BLaER1 treated with 17β-estradiol and CSF1 and Interleukin-3, amounts not matched to agents 10 nM and 100 nM (cell line): ENCODE measurements around the gene NR2C2AP.

Source experiments
- H3K27ac ChIP-seq, 11 experiments: shearing (Covaris generic); formaldehyde crosslinking; 2 replicates each; pipeline ENCODE4 v1.8.1; 2022
- H3K27me3 ChIP-seq, 11 experiments: shearing (Covaris generic); formaldehyde crosslinking; 2 replicates each; pipeline ENCODE4 v1.8.1; 2022
- H3K36me3 ChIP-seq, 11 experiments: shearing (Covaris generic); formaldehyde crosslinking; 2 replicates each; pipeline ENCODE4 v1.8.1; 2022
- H3K4me1 ChIP-seq, 10 experiments: shearing (Covaris generic); formaldehyde crosslinking; 2 replicates each; pipeline ENCODE4 v1.8.1; 2022
- H3K4me2 ChIP-seq, 11 experiments: shearing (Covaris generic); formaldehyde crosslinking; 2 replicates each; pipeline ENCODE4 v1.8.1; 2022
- H3K4me3 ChIP-seq, 10 experiments: shearing (Covaris generic); formaldehyde crosslinking; 2 replicates each; pipeline ENCODE4 v1.8.1; 2022
- H3K9ac ChIP-seq, 11 experiments: shearing (Covaris generic); formaldehyde crosslinking; 2 replicates each; pipeline ENCODE4 v1.8.1; 2022
- H3K9me3 ChIP-seq, 11 experiments: shearing (Covaris generic); formaldehyde crosslinking; replicated peaks in 1 of 11; 2 replicates each; pipeline ENCODE4 v1.8.1; 2022
- H4K20me1 ChIP-seq, 11 experiments: shearing (Covaris generic); formaldehyde crosslinking; 2 replicates each; pipeline ENCODE4 v1.8.1; 2022
- Cebpa-rat ChIP-seq, 11 experiments: shearing (Covaris generic); IDR thresholded peaks; 2 replicates each; pipeline ENCODE4 v1.8.1; 2022

Gene NR2C2AP

GRCh38 chr19:19169236-19170052, 33.8 kb downstream of the NR2C2AP start:
- Histone ChIP-seq H3K4me2 (peak overlapping the region; percentile 81 to 93 (median 90)), H3K4me3 (peak overlapping the region in 5 of 10 experiments; percentile 35 to 61 (median 47); a peak in 5 of 20 replicates), H3K4me1 (peaks cover 23 to 33% (median 30%) of the 10 kb centered on the region in 10 experiments), H3K27me3 (peaks cover 0 to 10% (median 0%) of the 10 kb centered on the region in 11 experiments; a peak in 3 of 22 replicates), H3K9me3 (no peaks in the 10 kb centered on the region), H4K20me1 (peaks cover 12 to 76% (median 36%) of the 10 kb centered on the region in 11 experiments; a peak in 19 of 22 replicates), H3K27ac (no peak overlapping the region), H3K36me3 (peaks cover 0 to 6% (median 0%) of the 10 kb centered on the region in 11 experiments; a peak in 3 of 22 replicates), H3K9ac (peak overlapping the region in 1 of 11 experiments; percentile 59; a peak in 2 of 22 replicates)
- TF ChIP-seq Cebpa-rat (IDR thresholded peaks at IDR 0.05) = no peak

GRCh38 chr19:19167612-19168011, 35.6 kb downstream of the NR2C2AP start:
- Histone ChIP-seq H3K36me3 (peaks cover 0 to 6% (median 0%) of the 10 kb centered on the region in 11 experiments; a peak in 2 of 22 replicates), H3K27me3 (peaks cover 0 to 10% (median 0%) of the 10 kb centered on the region in 11 experiments; a peak in 3 of 22 replicates), H3K4me1 (peaks cover 17 to 32% (median 27%) of the 10 kb centered on the region in 10 experiments), H3K4me2 (no peak overlapping the region), H3K4me3 (no peak overlapping the region), H3K9ac (no peak overlapping the region), H3K27ac (no peak overlapping the region), H4K20me1 (peaks cover 12 to 86% (median 36%) of the 10 kb centered on the region in 11 experiments; a peak in 19 of 22 replicates), H3K9me3 (no peaks in the 10 kb centered on the region)
- TF ChIP-seq Cebpa-rat (IDR thresholded peaks at IDR 0.05) = no peak

- H3K4me3 ChIP-seq = no peak overlapping the region
- H3K36me3 ChIP-seq = peaks cover 0 to 6% (median 0%) of the 10 kb centered on the region in 11 experiments; a peak in 2 of 22 replicates
- peaks cover 4 to 19% (median 15%) of the 10 kb centered on the region in 10 experiments for H3K4me1 ChIP-seq
- no peak overlapping the region for H3K9ac ChIP-seq
- peaks cover 0 to 10% (median 0%) of the 10 kb centered on the region in 11 experiments; a peak in 2 of 22 replicates for H3K27me3 ChIP-seq
- no peak overlapping the region for H3K4me2 ChIP-seq
- no peak overlapping the region for H3K27ac ChIP-seq
- TF ChIP-seq Cebpa-rat (IDR thresholded peaks at IDR 0.05) = no peak
- no peaks in the 10 kb centered on the region for H3K9me3 ChIP-seq
- peaks cover 11 to 77% (median 19%) of the 10 kb centered on the region in 11 experiments; a peak in 19 of 22 replicates for H4K20me1 ChIP-seq
These were observed 37.8 kb downstream of the NR2C2AP start for GRCh38 chr19:19165396-19165795.

GRCh38 chr19:19162495-19162894, 40.7 kb downstream of the NR2C2AP start:
- Histone ChIP-seq H3K27me3 (no peaks in the 10 kb centered on the region), H3K9me3 (no peaks in the 10 kb centered on the region), H3K9ac (no peak overlapping the region), H3K27ac (no peak overlapping the region), H3K4me1 (peaks cover 0 to 29% (median 18%) of the 10 kb centered on the region in 10 experiments; a peak in 18 of 20 replicates), H3K4me3 (no peak overlapping the region), H3K4me2 (no peak overlapping the region), H3K36me3 (peaks cover 0 to under 1% (median 0%) of the 10 kb centered on the region in 11 experiments; a peak in 1 of 22 replicates), H4K20me1 (peaks cover 0 to 66% (median 0%) of the 10 kb centered on the region in 11 experiments; a peak in 8 of 22 replicates)
- no peak for TF ChIP-seq Cebpa-rat (IDR thresholded peaks at IDR 0.05)

- Histone ChIP-seq H3K4me2 (peak overlapping the region; percentile 12 to 73 (median 55); a peak in 19 of 22 replicates), H3K9ac (peak overlapping the region in 1 of 11 experiments; percentile 49; a peak in 1 of 22 replicates), H4K20me1 (peaks cover 0 to 47% (median 0%) of the 10 kb centered on the region in 11 experiments; a peak in 6 of 22 replicates), H3K4me3 (no peak overlapping the region), H3K9me3 (peaks cover 0 to 10% (median 4%) of the 10 kb centered on the region in 11 experiments; a peak in 8 of 22 replicates), H3K27ac (peak overlapping the region in 3 of 11 experiments; percentile 17 to 49 (median 27); a peak in 2 of 22 replicates), H3K27me3 (no peaks in the 10 kb centered on the region), H3K36me3 (peaks cover 14 to 19% (median 17%) of the 10 kb centered on the region in 11 experiments; a peak in 21 of 22 replicates), H3K4me1 (peaks cover 0 to 29% (median 18%) of the 10 kb centered on the region in 10 experiments; a peak in 18 of 20 replicates)
- TF ChIP-seq Cebpa-rat (IDR thresholded peaks at IDR 0.05) = no peak
These were observed 42.7 kb downstream of the NR2C2AP start for GRCh38 chr19:19160461-19161035.

- Histone ChIP-seq H3K27me3 (no peaks in the 10 kb centered on the region), H4K20me1 (peaks cover 0 to 37% (median 0%) of the 10 kb centered on the region in 11 experiments; a peak in 6 of 22 replicates), H3K9me3 (peaks cover 0 to 12% (median 4%) of the 10 kb centered on the region in 11 experiments; a peak in 8 of 22 replicates), H3K36me3 (peaks cover 16 to 29% (median 22%) of the 10 kb centered on the region in 11 experiments; a peak in 21 of 22 replicates), H3K9ac (no peak overlapping the region), H3K4me2 (peak overlapping the region in 5 of 11 experiments; percentile 54 to 71 (median 61); a peak in 5 of 22 replicates), H3K4me1 (peaks cover 0 to 29% (median 18%) of the 10 kb centered on the region in 10 experiments; a peak in 18 of 20 replicates), H3K27ac (no peak overlapping the region), H3K4me3 (no peak overlapping the region)
- TF ChIP-seq Cebpa-rat (IDR thresholded peaks at IDR 0.05) = no peak
These were observed 43.7 kb downstream of the NR2C2AP start for GRCh38 chr19:19159534-19159933.

- Histone ChIP-seq H3K36me3 (peaks cover 16 to 30% (median 22%) of the 10 kb centered on the region in 11 experiments; a peak in 21 of 22 replicates), H3K4me3 (no peak overlapping the region), H3K4me1 (peaks cover 0 to 29% (median 18%) of the 10 kb centered on the region in 10 experiments; a peak in 18 of 20 replicates), H3K9me3 (peaks cover 0 to 12% (median 4%) of the 10 kb centered on the region in 11 experiments; a peak in 8 of 22 replicates), H3K27ac (no peak overlapping the region), H3K27me3 (no peaks in the 10 kb centered on the region), H4K20me1 (peaks cover 0 to 19% (median 0%) of the 10 kb centered on the region in 11 experiments; a peak in 6 of 22 replicates), H3K9ac (no peak overlapping the region), H3K4me2 (no peak overlapping the region)
- no peak for TF ChIP-seq Cebpa-rat (IDR thresholded peaks at IDR 0.05)
These were observed 45.4 kb downstream of the NR2C2AP start for GRCh38 chr19:19157808-19158207.

GRCh38 chr19:19155495-19156219, 47.6 kb downstream of the NR2C2AP start:
- no peak overlapping the region for H3K4me3 ChIP-seq
- H3K4me2 ChIP-seq = no peak overlapping the region
- no peak overlapping the region for H3K9ac ChIP-seq
- H3K4me1 ChIP-seq = peaks cover 0 to 29% (median 14%) of the 10 kb centered on the region in 10 experiments; a peak in 18 of 20 replicates
- peaks cover 0 to 12% (median 4%) of the 10 kb centered on the region in 11 experiments; a peak in 8 of 22 replicates for H3K9me3 ChIP-seq
- H3K27me3 ChIP-seq = no peaks in the 10 kb centered on the region
- peaks cover 0 to 8% (median 0%) of the 10 kb centered on the region in 11 experiments; a peak in 2 of 22 replicates for H4K20me1 ChIP-seq
- no peak for TF ChIP-seq Cebpa-rat (IDR thresholded peaks at IDR 0.05)
- peaks cover 16 to 30% (median 22%) of the 10 kb centered on the region in 11 experiments; a peak in 21 of 22 replicates for H3K36me3 ChIP-seq
- H3K27ac ChIP-seq = no peak overlapping the region
